ENCODE results near the gene COA5. TPM values are rescaled to one million over a fixed set of nuclear protein-coding genes. Genes with fewer than 3 reads are reported as not detected.

COA5 gene
- total RNA-seq, 1 donor from 2014 or later, result 26.6 TPM

DNA sequence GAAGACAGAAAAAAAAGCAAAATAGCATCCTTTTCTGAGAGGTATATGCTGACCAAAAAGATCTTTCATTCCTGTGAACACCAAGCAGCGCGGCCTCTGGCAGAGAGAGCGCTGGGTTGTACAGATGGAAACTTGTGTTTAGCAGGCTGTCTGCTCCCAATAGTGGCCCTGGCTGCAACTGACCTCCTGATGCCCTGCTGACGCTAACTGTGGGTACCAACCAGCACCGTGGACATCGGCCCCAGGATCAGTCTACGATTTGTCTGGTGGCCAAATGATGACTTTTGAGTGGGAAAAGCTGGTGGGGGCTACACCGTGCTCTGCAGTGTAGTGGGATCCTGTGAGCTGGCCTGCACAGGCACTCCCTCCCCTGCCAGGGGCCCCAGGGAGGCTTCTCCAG is 15.7 kb downstream of the COA5 start:
- ATAC-seq, result no peak

GRCh38 chr2:98589489-98589888 is 18.8 kb downstream of the COA5 start:
- ATAC-seq (no peak), DNase-seq (no peak)
- no peak for TF ChIP-seq CTCF (IDR thresholded peaks at IDR 0.05)
- Histone ChIP-seq H3K4me1 (no peaks in the 10 kb centered on the region), H3K9me3 (no peaks in the 10 kb centered on the region), H3K27me3 (no peaks in the 10 kb centered on the region), H3K4me3 (no peak overlapping the region), H3K27ac (no peak overlapping the region), H3K36me3 (peaks cover 45% of the 10 kb centered on the region)
- intact Hi-C loops (cut with DNase I), result no loop called here

More for the DNA sequence above, 15.7 kb downstream of the COA5 start:
- no peak for DNase-seq
- TF ChIP-seq CTCF (IDR thresholded peaks at IDR 0.05), result no peak
- no peak overlapping the region for H3K27ac ChIP-seq
- no peak overlapping the region for H3K4me3 ChIP-seq
- no peaks in the 10 kb centered on the region for H3K9me3 ChIP-seq
- peaks cover 27% of the 10 kb centered on the region for H3K36me3 ChIP-seq
- no peaks in the 10 kb centered on the region for H3K27me3 ChIP-seq
- intact Hi-C loops (cut with DNase I), result no loop called here
- no peaks in the 10 kb centered on the region for H3K4me1 ChIP-seq

GRCh38 chr2:98588880-98589431 is 19.4 kb downstream of the COA5 start:
- intact Hi-C loops (cut with DNase I), result no loop called here
- no peak for ATAC-seq
- Histone ChIP-seq H3K27ac (no peak overlapping the region), H3K4me1 (no peaks in the 10 kb centered on the region), H3K9me3 (no peaks in the 10 kb centered on the region), H3K4me3 (no peak overlapping the region), H3K27me3 (no peaks in the 10 kb centered on the region), H3K36me3 (peaks cover 51% of the 10 kb centered on the region)
- no peak for TF ChIP-seq CTCF (IDR thresholded peaks at IDR 0.05)
- DNase-seq, result no peak

- TF ChIP-seq CTCF (IDR thresholded peaks at IDR 0.05), result no peak
- Histone ChIP-seq H3K36me3 (peaks cover 57% of the 10 kb centered on the region), H3K27ac (no peak overlapping the region), H3K27me3 (no peaks in the 10 kb centered on the region), H3K4me1 (no peaks in the 10 kb centered on the region), H3K9me3 (no peaks in the 10 kb centered on the region), H3K4me3 (no peak overlapping the region)
- ATAC-seq (no peak), DNase-seq (no peak)
- intact Hi-C loops (cut with DNase I), result no loop called here
Observed at GRCh38 chr2:98586551-98587140, 21.7 kb downstream of the COA5 start.

DNA sequence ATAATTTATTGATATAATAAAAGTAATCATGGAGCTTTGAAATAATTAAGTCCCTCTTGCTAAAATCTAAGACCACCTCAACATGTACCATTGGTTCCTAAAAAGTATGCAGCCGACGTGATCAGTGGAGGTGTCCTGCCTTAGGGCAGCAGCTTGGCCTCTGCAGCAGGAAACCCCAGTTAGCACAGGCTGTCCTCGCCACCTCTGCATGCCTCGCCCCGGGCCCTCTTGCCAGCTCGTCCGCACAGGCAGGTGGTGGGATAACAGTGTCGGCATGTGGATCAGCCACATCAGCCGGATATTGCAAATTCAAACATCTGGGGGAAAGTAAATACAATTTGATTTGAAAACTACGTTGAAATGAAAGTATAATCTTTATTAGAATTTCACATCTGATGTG is 22.9 kb downstream of the COA5 start:
- Histone ChIP-seq H3K4me1 (no peaks in the 10 kb centered on the region), H3K27ac (no peak overlapping the region), H3K4me3 (no peak overlapping the region), H3K9me3 (no peaks in the 10 kb centered on the region), H3K36me3 (peaks cover 53% of the 10 kb centered on the region), H3K27me3 (no peaks in the 10 kb centered on the region)
- ATAC-seq (no peak), DNase-seq (no peak)
- intact Hi-C loops (cut with DNase I), result no loop called here
- no peak for TF ChIP-seq CTCF (IDR thresholded peaks at IDR 0.05)
